GM12878 (cell line): ENCODE measurements around the gene GMPPA. TPM values are rescaled to one million over a fixed set of nuclear protein-coding genes. Genes with fewer than 3 reads are reported as not detected.

ENCODE experiments used
- BCL11A ChIP-seq: IDR thresholded peaks from 2 replicates; pipeline ENCODE4 v1.6.1; 2011; ENCODE audit warnings: low read depth, low read length
- BMI1 ChIP-seq: fragments of 450-650 bp; IDR thresholded peaks from 2 replicates; pipeline ENCODE4 v1.6.1; 2016; ENCODE audit warnings: mild to moderate bottlenecking, moderate library complexity, borderline replicate concordance
- CHD4 ChIP-seq: fragments of 200-600 bp; sonication (generic); IDR thresholded peaks from 2 replicates; pipeline ENCODE4 v1.6.1; 2016; ENCODE audit warnings: mild to moderate bottlenecking
- CREB1 ChIP-seq: IDR thresholded peaks from 2 replicates; pipeline ENCODE4 v1.6.1; 2012; ENCODE audit warnings: low read depth, mild to moderate bottlenecking, inconsistent platforms
- DPF2 ChIP-seq: fragments of 450-650 bp; IDR thresholded peaks from 2 replicates; pipeline ENCODE4 v1.6.1; 2017; ENCODE audit warnings: mild to moderate bottlenecking
- ETV6 ChIP-seq, 2 experiments: fragments of 450-650 bp in 1 of 2; IDR thresholded peaks in 1 of 2; conservative IDR thresholded peaks in 1 of 2; 2 replicates each; pipeline ENCODE4 v1.6.1; 2014; ENCODE audit warnings: antibody characterized with exemption in 1 of 2, borderline replicate concordance in 1 of 2, low read depth in 1 of 2, mild to moderate bottlenecking in 1 of 2, moderate library complexity in 1 of 2
- EZH2 ChIP-seq: IDR thresholded peaks from 2 replicates; pipeline ENCODE4 v1.6.1; 2012; ENCODE audit warnings: low read depth, mild to moderate bottlenecking, control low read depth, inconsistent platforms, low read length, borderline replicate concordance; ENCODE audit not compliant: control insufficient read depth
- HDAC2 ChIP-seq: fragments of 200-600 bp; sonication (generic); IDR thresholded peaks from 2 replicates; pipeline ENCODE4 v1.6.1; 2017
- MEF2A ChIP-seq: IDR thresholded peaks from 2 replicates; pipeline ENCODE4 v1.6.1; 2011; ENCODE audit warnings: low read depth, mild to moderate bottlenecking, low read length, moderate library complexity; ENCODE audit not compliant: insufficient read depth
- NR2F1 ChIP-seq: fragments of 450-650 bp; conservative IDR thresholded peaks from 2 replicates; pipeline ENCODE4 v1.6.1; 2017; ENCODE audit warnings: mild to moderate bottlenecking
- POLR2AphosphoS5 ChIP-seq: IDR thresholded peaks from 2 replicates; pipeline ENCODE4 v1.6.1; 2011; ENCODE audit warnings: mild to moderate bottlenecking, low read length, inconsistent platforms
- RAD51 ChIP-seq: fragments of 450-650 bp; IDR thresholded peaks from 2 replicates; pipeline ENCODE4 v1.6.1; 2016; ENCODE audit warnings: moderate library complexity, mild to moderate bottlenecking, inconsistent platforms
- RCOR1 ChIP-seq: conservative IDR thresholded peaks from 2 replicates; pipeline ENCODE4 v1.6.1; 2012; ENCODE audit warnings: low read depth, low read length, improper control_type of control experiment
- SIN3A ChIP-seq: IDR thresholded peaks from 2 replicates; pipeline ENCODE4 v1.6.1; 2012; ENCODE audit warnings: low read depth, low read length, improper control_type of control experiment
- SMAD5 ChIP-seq: IDR thresholded peaks from 2 replicates; pipeline ENCODE4 v1.6.1; 2016; ENCODE audit warnings: antibody characterized with exemption, low read depth
- SMC3 ChIP-seq: IDR thresholded peaks from 2 replicates; pipeline ENCODE4 v1.6.1; 2011; ENCODE audit warnings: low read length, improper control_type of control experiment, borderline replicate concordance
- SP1 ChIP-seq: IDR thresholded peaks from one replicate; pipeline ENCODE4 v1.6.1; 2011; ENCODE audit warnings: low read depth, low read length
- SPI1 ChIP-seq: IDR thresholded peaks from 2 replicates; pipeline ENCODE4 v1.6.1; 2011; ENCODE audit warnings: low read depth, mild to moderate bottlenecking, low read length, moderate library complexity, borderline replicate concordance; ENCODE audit not compliant: insufficient read depth
- TCF12 ChIP-seq: IDR thresholded peaks from 2 replicates; pipeline ENCODE4 v1.6.1; 2011; ENCODE audit warnings: low read depth, mild to moderate bottlenecking, low read length
- ZNF622 ChIP-seq: fragments of 450-650 bp; IDR thresholded peaks from 2 replicates; pipeline ENCODE4 v1.6.1; 2017; ENCODE audit warnings: mild to moderate bottlenecking, inconsistent platforms
- ZSCAN29 ChIP-seq: fragments of 450-650 bp; IDR thresholded peaks from 2 replicates; pipeline ENCODE4 v1.6.1; 2017; ENCODE audit warnings: mild to moderate bottlenecking, moderate library complexity
- ZZZ3 ChIP-seq: IDR thresholded peaks from 2 replicates; pipeline ENCODE4 v1.6.1; 2011; ENCODE audit warnings: low read depth; ENCODE audit not compliant: control insufficient read depth, insufficient read length
- polyA plus RNA-seq, 11 experiments: library from polyadenylated mRNA; depleted of rRNA in 4 of 11; unstranded in 6 of 11; stranded (reverse) in 5 of 11; fragments of >200 nt; fragmentation: Nextera tagmentation in 4 of 11; fragmentation: Illumina TruSeq in 1 of 11; extraction: Ambion mirVana in 4 of 11; extraction: Trizol in 1 of 11; gene quantifications; 1 replicate in 1 of 11; 2 replicates in 10 of 11; pipeline versions ENCODE4 v1.2.1 to v1.2.3, GENCODE V29; 2011 to 2016; ENCODE audit warnings: inconsistent platforms in 2 of 11, missing spikeins in 2 of 11, low read depth in 1 of 11
- total RNA-seq, 4 experiments: library from RNA; depleted of rRNA in 3 of 4; stranded (reverse); fragments of >200 nt in 3 of 4; fragmentation: Illumina TruSeq in 1 of 4; extraction: Trizol in 1 of 4; gene quantifications; 2 replicates each; pipeline versions ENCODE4 v1.2.1 to v1.2.3, GENCODE V29; 2013 to 2021
- TF ChIP-seq, protein P1 (sequence below): fragments of 450-650 bp; conservative IDR thresholded peaks from 2 replicates; pipeline ENCODE4 v1.6.1; 2017; ENCODE audit warnings: mild to moderate bottlenecking, moderate library complexity
- TF ChIP-seq, protein P2 (sequence below), 3 experiments: IDR thresholded peaks in 2 of 3; conservative IDR thresholded peaks in 1 of 3; 2 replicates each; pipeline ENCODE4 v1.5.1; 2011; ENCODE audit warnings: low read depth in 3 of 3, low read length in 3 of 3, mild to moderate bottlenecking in 3 of 3, control low read depth in 2 of 3, moderate library complexity in 2 of 3, inconsistent platforms in 1 of 3, mixed read lengths in 1 of 3; ENCODE audit not compliant: control insufficient read depth in 2 of 3, insufficient read depth in 1 of 3; ENCODE audit errors: extremely low read depth in 1 of 3
- TF ChIP-seq, protein P3 (sequence below): fragments of 150-350 bp; IDR thresholded peaks from 2 replicates; pipeline ENCODE4 v1.6.1; 2014; ENCODE audit warnings: mild to moderate bottlenecking, low read depth, low read length
- TF ChIP-seq, protein P4 (sequence below): IDR thresholded peaks from 2 replicates; pipeline ENCODE4 v1.6.1; 2011; ENCODE audit warnings: mild to moderate bottlenecking, low read depth, low read length, moderate library complexity; ENCODE audit not compliant: insufficient replicate concordance

The GMPPA gene
- total and polyA plus RNA-seq, 10 of the 15 experiments (the other 5 are each of a cell fraction or from before 2014, with no cell fraction given): 1.9 to 83.2 (median 45.0) TPM

DNA sequence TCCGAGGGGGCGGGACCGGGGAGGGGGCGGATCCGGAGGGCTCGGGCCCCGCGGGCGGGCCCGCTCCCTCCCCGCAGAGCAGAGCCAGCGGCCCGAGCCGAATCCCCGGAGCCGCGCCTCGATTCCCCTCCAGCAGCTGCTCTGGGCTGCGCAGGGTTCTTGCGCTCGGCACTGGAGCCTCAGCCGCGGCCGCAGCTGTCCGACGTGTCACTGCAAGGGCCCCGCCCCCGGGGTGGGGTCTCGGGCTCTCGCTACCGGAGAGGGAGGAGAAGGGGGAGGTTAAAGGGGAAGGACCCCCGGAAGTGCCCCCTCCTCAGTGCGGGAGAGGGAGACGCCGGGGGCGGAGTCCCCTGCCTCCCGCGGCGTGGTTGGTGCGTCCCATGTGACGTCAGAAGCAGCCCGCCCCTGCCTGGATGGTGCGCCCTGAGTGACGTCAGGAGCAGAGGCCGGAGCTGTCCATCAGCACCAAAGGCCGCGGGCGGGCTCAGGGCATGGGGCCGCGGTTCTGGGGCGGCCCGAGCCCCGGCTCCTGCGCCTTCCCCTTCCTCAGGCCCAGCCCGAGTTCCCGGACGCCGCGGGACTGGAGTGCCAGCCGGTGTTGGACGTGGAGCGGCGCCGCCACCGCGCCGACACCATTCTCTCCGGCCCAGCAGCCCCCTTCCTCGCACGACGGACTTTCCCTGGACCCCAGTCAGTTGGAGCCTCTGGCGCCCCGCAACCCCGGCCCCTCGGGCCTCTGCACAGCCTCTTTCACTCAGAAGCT is 45.1 kb downstream of the GMPPA start, which contains the start of the genes CHPF and TMEM198 (continued):
- TF ChIP-seq, protein P1, sequence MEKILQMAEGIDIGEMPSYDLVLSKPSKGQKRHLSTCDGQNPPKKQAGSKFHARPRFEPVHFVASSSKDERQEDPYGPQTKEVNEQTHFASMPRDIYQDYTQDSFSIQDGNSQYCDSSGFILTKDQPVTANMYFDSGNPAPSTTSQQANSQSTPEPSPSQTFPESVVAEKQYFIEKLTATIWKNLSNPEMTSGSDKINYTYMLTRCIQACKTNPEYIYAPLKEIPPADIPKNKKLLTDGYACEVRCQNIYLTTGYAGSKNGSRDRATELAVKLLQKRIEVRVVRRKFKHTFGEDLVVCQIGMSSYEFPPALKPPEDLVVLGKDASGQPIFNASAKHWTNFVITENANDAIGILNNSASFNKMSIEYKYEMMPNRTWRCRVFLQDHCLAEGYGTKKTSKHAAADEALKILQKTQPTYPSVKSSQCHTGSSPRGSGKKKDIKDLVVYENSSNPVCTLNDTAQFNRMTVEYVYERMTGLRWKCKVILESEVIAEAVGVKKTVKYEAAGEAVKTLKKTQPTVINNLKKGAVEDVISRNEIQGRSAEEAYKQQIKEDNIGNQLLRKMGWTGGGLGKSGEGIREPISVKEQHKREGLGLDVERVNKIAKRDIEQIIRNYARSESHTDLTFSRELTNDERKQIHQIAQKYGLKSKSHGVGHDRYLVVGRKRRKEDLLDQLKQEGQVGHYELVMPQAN: peak; percentile 10; the same call in 1 of the 2 replicates
- 0 out of 2 replicates have a peak, but pooled peaks have one; percentile 24 for TF ChIP-seq RCOR1
- no peak for TF ChIP-seq ETV6 (conservative IDR thresholded peaks at IDR 0.05 in 1 of 2, IDR thresholded peaks at IDR 0.05 in 1 of 2; ENCODE audit: borderline replicate concordance in 1 of 2, low read depth in 1 of 2)
- no peak for TF ChIP-seq ZSCAN29
- TF ChIP-seq MEF2A: no peak
- no peak for TF ChIP-seq RAD51
- TF ChIP-seq, protein P2, sequence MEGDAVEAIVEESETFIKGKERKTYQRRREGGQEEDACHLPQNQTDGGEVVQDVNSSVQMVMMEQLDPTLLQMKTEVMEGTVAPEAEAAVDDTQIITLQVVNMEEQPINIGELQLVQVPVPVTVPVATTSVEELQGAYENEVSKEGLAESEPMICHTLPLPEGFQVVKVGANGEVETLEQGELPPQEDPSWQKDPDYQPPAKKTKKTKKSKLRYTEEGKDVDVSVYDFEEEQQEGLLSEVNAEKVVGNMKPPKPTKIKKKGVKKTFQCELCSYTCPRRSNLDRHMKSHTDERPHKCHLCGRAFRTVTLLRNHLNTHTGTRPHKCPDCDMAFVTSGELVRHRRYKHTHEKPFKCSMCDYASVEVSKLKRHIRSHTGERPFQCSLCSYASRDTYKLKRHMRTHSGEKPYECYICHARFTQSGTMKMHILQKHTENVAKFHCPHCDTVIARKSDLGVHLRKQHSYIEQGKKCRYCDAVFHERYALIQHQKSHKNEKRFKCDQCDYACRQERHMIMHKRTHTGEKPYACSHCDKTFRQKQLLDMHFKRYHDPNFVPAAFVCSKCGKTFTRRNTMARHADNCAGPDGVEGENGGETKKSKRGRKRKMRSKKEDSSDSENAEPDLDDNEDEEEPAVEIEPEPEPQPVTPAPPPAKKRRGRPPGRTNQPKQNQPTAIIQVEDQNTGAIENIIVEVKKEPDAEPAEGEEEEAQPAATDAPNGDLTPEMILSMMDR (IDR thresholded peaks at IDR 0.05 in 2 of 3, conservative IDR thresholded peaks at IDR 0.05 in 1 of 3; ENCODE audit: control insufficient read depth in 2 of 3, extremely low read depth in 1 of 3, insufficient read depth in 1 of 3, low read depth in 3 of 3, low read length in 3 of 3): no peak
- no peak for TF ChIP-seq POLR2AphosphoS5
- TF ChIP-seq BMI1: no peak
- TF ChIP-seq ZNF622: no peak
- peak; percentile 79 for TF ChIP-seq SP1
- no peak for TF ChIP-seq ZZZ3
- TF ChIP-seq EZH2: no peak
- TF ChIP-seq, protein P3, sequence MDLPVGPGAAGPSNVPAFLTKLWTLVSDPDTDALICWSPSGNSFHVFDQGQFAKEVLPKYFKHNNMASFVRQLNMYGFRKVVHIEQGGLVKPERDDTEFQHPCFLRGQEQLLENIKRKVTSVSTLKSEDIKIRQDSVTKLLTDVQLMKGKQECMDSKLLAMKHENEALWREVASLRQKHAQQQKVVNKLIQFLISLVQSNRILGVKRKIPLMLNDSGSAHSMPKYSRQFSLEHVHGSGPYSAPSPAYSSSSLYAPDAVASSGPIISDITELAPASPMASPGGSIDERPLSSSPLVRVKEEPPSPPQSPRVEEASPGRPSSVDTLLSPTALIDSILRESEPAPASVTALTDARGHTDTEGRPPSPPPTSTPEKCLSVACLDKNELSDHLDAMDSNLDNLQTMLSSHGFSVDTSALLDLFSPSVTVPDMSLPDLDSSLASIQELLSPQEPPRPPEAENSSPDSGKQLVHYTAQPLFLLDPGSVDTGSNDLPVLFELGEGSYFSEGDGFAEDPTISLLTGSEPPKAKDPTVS: no peak
- TF ChIP-seq SPI1: no peak
- peak; percentile 97 for TF ChIP-seq CREB1
- TF ChIP-seq, protein P4, sequence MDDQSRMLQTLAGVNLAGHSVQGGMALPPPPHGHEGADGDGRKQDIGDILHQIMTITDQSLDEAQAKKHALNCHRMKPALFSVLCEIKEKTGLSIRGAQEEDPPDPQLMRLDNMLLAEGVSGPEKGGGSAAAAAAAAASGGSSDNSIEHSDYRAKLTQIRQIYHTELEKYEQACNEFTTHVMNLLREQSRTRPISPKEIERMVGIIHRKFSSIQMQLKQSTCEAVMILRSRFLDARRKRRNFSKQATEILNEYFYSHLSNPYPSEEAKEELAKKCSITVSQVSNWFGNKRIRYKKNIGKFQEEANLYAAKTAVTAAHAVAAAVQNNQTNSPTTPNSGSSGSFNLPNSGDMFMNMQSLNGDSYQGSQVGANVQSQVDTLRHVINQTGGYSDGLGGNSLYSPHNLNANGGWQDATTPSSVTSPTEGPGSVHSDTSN: peak; percentile 58
- TF ChIP-seq SMAD5: no peak
- TF ChIP-seq SMC3: no peak
- no peak for TF ChIP-seq BCL11A
- TF ChIP-seq NR2F1: peak; percentile 82
- no peak for TF ChIP-seq DPF2
- TF ChIP-seq HDAC2: no peak
- peak; percentile 68; the same call in 1 of the 2 replicates for TF ChIP-seq SIN3A
- TF ChIP-seq CHD4: no peak
- peak; percentile 14; the same call in 1 of the 2 replicates for TF ChIP-seq TCF12
